ENCODE results near the gene ZIC1. TPM values are rescaled to one million over a fixed set of nuclear protein-coding genes. Genes with fewer than 3 reads are reported as not detected.

Gene ZIC1
- total RNA-seq, 1 experiment from 2014 or later: 31.9 TPM

DNA sequence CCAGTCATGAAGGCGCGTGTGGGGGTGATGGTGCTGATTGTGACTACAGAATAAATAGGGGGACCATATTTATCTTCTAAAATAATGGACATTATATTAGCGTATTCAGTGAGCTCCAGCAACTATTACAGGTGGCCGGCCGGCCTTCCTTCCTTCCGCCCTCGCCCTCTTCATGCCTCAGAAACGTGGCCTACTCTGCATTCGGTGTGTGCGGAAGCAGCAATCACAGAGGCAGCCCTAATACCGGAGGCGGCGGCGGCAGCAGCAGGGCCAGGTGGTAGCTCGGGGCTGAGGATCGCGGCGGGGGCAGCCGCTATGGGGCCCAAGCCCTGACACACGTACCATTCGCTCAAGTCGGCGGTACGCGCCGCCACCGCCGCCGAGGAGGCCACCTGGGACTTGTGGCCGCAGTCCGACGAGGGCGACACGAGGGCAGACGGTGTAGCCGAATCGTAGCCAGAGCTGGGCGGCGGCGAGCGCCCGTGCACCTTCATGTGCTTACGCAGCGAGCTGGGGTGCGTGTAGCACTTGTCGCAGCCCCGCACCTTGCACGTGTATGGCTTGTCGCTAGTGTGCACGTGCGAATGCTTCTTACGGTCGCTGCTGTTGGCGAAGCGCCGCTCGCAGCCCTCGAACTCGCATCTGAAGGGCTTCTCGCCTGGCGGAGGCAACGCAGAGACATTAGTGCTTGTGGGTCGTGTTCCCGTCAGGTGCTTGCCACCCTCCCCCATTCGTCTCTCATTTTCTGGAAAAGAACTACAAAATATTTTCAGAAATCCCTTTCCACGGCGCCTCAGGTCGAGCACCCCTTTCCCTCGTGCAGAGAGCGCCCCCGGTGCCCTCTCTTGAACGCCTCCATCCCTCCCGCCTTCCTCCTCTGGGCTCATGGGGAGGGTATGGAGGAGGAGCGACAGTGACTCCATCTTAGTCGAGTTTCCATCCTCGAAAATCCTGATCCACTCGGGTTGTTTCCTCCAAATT is 18.3 kb upstream of the ZIC1 start:
- Histone ChIP-seq H3K27me3 (no peaks in the 10 kb centered on the region), H3K36me3 (peaks cover 15% of the 10 kb centered on the region), H3K9me3 (no peaks in the 10 kb centered on the region), H3K4me3 (no peak overlapping the region)
- no peak for DNase-seq

DNA sequence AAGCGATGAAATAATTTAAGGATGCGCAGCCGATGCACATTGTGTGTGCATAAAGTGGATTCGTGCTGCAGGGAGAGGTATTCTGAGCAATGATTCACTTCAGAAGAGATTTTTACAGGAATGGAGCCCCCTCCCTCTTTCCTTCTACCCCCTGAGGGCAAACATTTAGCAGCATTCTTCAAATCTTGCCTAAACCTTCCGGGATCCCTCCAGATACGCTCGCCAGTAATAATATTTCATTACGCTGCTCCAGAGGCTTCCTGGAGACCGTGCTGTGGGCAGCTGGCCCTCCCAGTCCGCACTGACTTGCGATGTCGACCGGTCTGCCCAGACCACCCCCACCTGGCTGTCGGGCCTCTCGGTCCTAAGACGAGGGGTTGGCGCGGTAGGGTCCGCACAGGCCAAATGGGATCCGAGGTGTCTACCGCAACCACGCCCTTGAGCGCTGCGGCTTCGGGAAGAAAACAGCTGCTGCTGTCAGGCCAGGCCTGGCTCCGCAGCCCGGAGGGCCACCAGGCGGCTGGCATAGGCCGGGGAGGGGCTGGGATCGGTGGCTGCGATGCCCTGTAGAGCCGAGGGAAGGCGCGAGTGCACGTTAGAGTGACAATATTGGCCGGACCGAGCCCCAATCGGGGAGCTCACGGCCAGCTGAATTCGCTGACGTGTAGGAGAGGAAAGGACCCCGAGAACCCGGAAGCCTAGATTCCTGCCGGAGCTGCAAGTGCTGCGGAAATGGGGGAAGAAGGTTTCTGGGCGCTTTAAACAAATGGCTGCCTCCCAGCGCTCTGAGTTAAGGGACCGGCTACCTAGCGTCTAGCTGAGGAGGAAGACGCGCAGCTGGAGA is 17.2 kb upstream of the ZIC1 start:
- Histone ChIP-seq H3K9me3 (no peaks in the 10 kb centered on the region), H3K4me3 (peak overlapping the region; percentile 83), H3K27me3 (no peaks in the 10 kb centered on the region), H3K36me3 (peaks cover 22% of the 10 kb centered on the region)
- DNase-seq: peak; percentile 95

DNA sequence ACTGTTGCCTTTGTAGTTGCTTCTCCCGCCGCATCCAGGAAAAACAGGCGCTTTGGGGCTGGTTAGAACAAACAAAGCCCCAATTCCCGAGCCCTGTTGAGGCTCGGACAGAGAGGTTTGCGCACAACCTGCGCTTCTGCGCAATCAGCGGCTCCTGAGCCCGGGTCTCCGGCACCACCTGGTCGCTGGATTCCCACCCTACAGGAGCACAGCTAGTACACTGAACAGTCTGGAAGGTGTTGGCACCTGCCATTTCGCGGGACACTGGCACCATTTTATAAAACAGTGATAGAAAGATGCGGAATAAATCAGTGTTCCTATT is 16.6 kb upstream of the ZIC1 start:
- DNase-seq: no peak
- peaks cover 24% of the 10 kb centered on the region for H3K36me3 ChIP-seq
- H3K4me3 ChIP-seq: peak overlapping the region; percentile 83
- no peaks in the 10 kb centered on the region for H3K27me3 ChIP-seq
- H3K9me3 ChIP-seq: no peaks in the 10 kb centered on the region

DNA sequence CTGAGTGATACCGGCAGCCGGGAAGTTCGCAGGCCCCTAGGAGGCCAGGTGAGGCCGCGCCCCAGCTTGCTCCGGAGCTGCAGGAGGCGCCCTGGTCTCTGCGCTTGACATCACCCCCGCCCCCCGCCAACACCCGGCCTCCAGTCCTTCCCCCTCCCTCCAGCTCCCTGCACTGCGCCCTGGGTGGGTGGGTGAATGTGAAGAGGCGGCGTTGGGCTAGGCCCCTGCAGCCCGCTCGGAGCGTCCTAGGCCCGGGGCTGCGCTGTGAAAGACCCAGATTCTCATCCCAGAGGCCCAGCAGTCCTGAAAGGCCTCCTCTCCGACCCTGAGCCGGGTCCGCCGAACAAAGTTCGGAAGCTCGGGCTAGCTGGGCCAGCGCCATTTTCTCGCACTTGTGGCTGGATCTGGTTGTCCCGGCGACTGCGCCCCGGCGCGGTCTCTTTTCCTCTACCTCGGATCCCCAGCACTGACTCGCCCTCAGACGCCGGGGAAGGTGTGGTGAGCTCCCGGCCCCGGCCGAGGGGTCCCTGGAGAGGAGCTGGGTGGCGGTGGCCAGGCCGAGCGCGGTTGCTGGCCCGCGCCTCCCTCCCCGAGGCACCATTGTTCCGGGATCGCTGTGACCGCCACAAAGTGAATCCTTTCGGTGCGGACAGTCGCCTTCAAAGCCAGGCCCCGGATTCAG is 15.8 kb upstream of the ZIC1 start:
- no peaks in the 10 kb centered on the region for H3K27me3 ChIP-seq
- peak; percentile 93 for DNase-seq

DNA sequence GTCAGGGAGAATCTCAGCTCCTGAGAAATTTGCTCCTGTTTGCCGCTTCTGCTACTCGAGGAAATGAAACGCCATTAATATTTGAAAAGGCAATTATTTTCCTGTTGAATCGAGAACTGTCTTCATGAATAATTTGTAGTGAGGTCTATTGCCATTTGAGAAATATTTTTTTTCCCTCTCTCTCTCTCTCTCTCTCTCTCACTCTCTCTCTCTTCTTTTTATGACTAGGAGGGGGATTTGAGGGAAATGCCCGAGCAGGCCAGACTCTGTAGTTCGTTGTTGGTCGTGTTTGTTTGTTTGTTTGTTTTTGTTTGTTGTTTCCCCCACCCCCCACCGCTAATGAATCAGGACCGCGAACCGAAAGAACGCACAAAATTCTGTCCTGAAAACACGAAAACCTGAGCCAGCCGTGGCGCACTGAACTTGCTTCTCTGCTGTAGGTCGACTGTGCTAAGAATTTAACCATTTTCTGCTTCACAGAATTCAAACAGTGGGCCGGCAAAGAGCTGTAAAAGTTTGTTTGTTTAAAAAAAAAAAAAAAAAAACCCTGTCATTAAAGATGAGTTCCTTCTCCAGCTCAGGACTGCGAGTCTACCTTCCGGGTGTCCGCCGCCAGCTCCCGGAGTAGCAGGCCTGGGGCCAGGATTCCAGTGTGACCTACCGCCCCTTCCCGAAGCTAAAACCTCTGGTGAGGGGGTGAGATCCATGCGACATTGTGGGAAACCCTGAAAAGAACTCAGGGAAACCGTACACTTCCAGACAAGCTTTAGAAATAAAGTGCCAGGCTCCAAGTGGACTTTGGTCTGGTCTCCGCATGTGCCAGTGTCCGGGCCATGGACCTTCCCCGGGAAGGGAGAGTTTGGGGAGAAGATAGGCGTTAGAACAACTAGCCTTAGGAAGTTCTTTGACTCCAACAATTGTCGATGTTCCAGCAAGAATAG is 15.0 kb upstream of the ZIC1 start:
- Histone ChIP-seq H3K27me3 (no peaks in the 10 kb centered on the region), H3K4me3 (peak overlapping the region; percentile 83), H3K9me3 (no peaks in the 10 kb centered on the region), H3K36me3 (peaks cover 32% of the 10 kb centered on the region)
- peak; percentile 81 for DNase-seq

More for the DNA sequence above, 15.8 kb upstream of the ZIC1 start:
- peaks cover 27% of the 10 kb centered on the region for H3K36me3 ChIP-seq
- no peaks in the 10 kb centered on the region for H3K9me3 ChIP-seq
- peak overlapping the region; percentile 83 for H3K4me3 ChIP-seq

DNA sequence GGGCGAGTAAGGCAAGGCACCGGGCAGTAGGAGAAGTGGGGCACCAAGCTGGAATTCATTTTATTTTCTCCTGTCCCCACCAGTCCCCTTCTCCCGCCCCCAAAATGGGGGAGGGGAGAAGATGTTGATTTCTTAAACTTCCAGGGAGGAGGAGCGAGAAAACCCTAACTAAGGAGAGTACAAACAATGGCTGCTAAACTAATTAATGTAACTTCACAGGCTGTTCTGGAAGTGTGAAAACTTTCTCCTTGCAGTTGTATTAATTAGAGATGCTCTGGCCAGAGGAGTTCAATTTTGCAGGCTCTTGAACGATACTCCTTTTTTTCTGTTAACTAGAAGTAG is 14.3 kb upstream of the ZIC1 start:
- Histone ChIP-seq H3K36me3 (peaks cover 37% of the 10 kb centered on the region), H3K9me3 (no peaks in the 10 kb centered on the region), H3K4me3 (peak overlapping the region; percentile 83), H3K27me3 (no peaks in the 10 kb centered on the region)
- no peak for DNase-seq

DNA sequence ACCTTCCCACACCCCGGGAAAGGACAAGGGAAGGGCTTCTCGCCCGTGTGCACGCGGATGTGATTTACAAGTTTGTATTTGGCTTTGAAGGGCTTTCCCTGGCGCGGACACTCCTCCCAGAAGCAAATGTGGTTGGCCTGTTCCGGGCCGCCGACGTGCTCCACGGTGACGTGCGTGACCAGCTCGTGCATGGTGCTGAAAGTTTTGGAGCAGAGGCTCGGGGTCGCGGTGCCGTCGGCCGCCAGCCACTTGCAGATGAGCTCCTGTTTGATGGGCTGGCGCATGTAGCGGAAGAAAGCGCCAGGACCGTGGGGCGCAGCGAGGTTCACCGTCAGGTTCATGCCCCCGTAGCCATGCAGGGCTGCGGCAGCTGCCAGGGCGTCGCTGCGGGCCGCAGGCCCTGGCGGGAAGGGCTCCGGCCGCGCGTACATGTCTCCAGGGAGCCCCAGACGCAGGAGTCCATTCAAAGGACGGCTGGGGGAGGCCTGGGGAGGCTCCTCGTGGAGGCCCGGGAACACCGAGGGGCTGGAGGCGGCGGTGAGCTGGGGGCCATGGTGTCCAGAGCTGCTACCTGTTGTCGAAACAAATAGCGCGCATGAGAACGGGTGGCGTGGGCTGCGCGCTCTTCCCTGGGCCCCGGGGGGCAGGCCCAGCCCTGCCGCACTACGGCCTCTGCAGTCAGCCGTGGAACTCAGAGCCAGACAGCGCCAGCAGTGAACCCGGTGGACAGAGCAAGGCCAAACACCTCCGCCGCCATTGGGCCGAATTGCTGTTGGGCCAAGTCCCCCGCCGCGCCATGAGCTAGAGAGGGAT is 13.1 kb upstream of the ZIC1 start:
- DNase-seq: no peak
- Histone ChIP-seq H3K9me3 (no peaks in the 10 kb centered on the region), H3K4me3 (no peak overlapping the region), H3K36me3 (peaks cover 46% of the 10 kb centered on the region), H3K27me3 (no peaks in the 10 kb centered on the region)

DNA sequence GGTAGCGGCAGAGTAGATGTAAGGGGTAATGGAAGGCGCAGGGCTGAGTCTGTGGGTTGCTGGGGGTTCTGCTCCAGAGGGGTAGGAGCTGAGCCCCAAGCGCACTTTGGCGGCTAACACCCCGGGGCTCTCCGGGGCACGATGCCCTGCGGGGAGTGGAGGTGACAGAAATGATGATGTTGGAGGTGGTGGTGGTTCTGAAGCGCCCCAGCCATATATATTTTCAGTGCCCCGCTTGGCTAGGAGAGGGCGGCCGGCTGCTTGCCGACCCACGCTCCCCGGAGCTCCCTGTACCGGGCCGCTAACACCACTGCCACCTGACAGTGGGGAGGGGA is 12.5 kb upstream of the ZIC1 start:
- no peaks in the 10 kb centered on the region for H3K27me3 ChIP-seq
- peaks cover 50% of the 10 kb centered on the region for H3K36me3 ChIP-seq
- DNase-seq: no peak
- no peak overlapping the region for H3K4me3 ChIP-seq
- H3K9me3 ChIP-seq: no peaks in the 10 kb centered on the region

DNA sequence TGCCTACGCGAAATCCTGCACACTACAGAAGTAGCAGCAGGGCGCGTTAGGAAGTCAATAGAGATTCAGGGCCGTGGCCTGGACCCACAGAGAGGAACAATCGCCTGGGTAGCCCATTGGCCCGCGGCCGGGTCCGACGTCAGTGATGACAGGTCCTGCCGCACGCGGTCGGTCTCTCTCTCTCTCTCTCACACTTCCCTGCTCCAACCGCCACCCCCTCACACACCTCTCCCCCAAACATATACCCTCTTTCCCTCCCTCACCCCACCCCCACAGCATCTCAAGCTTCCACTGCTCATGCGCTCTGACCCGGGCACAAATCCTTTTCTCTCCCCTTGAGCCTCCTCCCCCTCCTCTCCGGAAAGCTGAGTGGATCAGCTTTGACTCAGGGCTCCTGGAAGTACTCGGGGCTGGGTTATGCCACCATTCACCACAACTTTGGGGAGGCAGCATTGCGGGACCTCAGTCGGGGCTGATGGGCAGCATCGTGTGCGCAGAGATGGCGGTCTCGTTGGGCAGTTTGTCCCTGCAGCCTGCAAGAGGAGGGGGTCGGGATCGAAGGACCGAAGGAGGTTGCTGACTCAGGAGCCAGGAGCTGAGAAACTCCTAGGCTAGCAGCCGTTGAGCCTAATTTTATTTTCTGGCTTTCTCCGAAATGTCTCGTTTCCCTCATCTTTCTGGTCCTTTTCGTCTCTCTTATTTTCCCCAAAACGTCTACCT is 11.8 kb upstream of the ZIC1 start:
- Histone ChIP-seq H3K36me3 (peaks cover 52% of the 10 kb centered on the region), H3K27me3 (no peaks in the 10 kb centered on the region), H3K4me3 (no peak overlapping the region), H3K9me3 (no peaks in the 10 kb centered on the region)
- no peak for DNase-seq

DNA sequence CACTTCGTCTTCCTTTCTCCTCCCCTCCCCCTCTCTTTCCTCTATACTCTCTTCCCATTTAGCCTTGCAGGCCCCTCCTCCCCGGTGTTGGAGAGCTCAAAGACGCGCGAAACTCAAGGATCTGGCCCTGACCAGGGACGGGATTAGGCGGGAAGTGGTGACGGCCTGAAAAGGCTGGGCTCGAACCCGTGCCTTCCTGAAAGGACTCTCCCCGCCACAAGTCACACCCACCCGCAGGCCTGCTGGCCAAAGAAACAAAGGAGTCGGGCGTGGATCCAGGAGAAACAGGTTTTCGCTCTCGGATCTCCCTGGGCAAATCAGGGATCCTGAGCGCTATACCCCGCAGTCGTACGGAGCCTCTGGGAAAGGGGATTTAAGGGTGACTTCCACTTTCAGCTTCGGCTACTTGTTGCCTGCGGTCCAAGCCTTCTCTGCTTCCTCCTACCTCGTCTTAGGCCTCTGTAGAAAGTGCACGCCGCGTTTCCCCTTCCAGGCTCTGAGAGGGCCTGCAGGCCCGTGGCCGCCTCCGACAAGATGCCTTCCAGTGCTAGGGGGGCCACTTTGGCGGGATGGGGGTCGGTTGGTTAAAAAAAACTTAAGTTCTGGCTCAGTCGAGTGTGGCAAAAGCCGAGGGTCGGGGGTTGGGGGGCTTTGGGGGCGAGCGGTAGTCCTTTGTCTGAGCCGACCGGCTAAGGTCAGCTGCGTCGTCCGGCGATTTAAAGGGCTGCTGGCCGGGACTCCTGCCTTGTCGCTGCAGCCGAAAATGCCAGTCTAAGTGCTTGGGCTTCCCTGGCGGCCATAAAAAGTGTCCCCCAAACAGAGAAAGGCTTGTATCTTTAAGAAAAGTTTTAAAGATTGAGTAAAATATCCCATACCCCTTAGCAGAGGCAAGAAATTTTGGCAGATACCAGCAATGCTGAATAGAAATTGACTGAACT is 11.0 kb upstream of the ZIC1 start:
- Histone ChIP-seq H3K9me3 (no peaks in the 10 kb centered on the region), H3K36me3 (peaks cover 52% of the 10 kb centered on the region), H3K4me3 (no peak overlapping the region), H3K27me3 (no peaks in the 10 kb centered on the region)
- no peak for DNase-seq

DNA sequence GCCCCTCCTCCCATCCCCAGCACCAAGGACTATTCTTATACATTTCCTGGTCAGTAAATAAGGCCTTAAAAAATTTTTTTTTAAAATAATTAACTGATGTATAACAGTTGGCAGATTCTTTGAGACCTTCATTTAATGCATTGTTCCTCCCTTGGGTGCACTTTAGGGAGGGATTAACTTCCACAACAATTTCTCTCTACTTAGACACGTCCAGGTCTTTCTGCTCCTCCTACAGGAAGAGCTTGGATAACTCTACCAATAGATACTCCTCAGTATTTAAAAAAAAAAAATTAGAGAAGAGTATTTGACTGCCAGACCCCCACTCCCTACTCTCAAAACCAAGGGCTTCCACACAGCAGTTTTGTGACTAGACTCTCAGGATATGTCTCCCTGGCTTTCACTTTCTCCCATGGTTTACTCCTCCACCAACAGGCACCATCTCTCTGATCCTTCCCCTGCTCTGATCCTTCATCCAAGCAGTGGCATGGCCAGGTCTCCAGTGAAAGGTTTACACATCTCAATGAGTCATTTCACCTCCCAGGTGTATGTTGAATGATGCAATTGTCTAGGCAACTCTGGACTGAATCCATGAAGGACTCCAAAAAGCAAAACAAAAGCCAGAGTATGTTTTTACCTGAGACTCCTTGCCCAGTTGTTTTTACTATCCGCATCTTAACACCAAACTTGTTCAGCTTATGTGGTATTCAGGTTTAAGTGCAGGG is 10.2 kb upstream of the ZIC1 start:
- peaks cover 51% of the 10 kb centered on the region for H3K36me3 ChIP-seq
- H3K4me3 ChIP-seq: no peak overlapping the region
- H3K9me3 ChIP-seq: no peaks in the 10 kb centered on the region
- H3K27me3 ChIP-seq: no peaks in the 10 kb centered on the region
- DNase-seq: no peak

DNA sequence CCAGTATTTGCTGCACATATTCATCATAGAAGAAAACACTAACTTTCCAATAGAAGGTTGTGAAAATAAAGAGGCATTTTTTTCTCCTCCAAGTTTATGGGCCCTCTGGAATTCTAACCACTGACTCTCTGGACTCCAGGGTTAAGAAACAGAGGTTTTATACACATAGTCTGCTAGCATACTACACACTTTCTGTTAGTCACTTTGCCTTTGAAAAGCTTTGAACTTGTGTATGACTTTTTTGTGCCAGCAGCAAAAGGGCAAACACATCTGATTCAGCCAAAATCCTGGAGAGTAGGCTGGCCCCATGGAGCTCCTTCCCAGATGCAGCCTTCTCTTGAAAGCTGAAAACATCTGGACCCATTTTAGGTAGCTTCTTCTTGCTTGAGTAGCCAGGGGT is 9.1 kb upstream of the ZIC1 start:
- Histone ChIP-seq H3K27me3 (no peaks in the 10 kb centered on the region), H3K4me3 (no peak overlapping the region), H3K36me3 (peaks cover 43% of the 10 kb centered on the region), H3K9me3 (no peaks in the 10 kb centered on the region)
- no peak for DNase-seq

DNA sequence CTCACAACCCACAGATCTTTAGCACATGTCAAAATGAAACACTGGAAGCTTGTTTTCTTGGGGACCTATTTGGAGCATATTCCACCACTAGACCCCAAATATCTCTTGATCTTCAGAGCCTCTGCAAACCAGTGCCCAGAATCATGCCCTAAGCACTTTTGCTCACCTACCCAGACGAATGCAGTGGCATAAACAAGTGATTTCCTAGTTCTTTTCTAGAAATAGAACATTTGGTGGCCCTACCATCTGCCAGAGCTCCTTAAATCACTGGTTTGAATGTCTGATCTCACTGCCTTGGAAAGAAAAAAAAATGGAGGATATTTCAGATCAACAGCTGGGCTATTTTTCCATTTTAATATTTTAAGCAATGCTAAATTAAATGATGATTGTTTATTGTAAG is 8.2 kb upstream of the ZIC1 start:
- Histone ChIP-seq H3K9me3 (no peaks in the 10 kb centered on the region), H3K36me3 (peaks cover 36% of the 10 kb centered on the region), H3K4me3 (no peak overlapping the region), H3K27me3 (no peaks in the 10 kb centered on the region)
- DNase-seq: no peak

DNA sequence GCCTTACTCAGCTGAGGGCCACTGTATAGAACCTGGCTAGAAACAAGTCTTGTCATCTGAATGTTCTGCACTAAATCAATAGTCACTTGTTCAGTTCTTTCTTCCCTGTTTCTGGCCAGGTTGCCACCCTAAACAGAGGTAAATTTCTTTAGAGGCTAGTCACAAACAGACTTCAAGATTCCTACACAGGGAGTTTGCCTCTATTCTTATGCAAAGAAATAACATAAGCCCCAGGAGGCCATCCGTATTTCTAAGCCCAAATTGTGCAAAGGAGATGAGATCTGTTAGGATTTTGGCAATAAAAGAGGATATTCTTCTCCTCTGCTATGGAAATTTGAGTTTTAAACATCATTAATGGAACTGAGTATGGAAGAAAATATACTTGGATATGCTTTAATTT is 7.7 kb upstream of the ZIC1 start:
- Histone ChIP-seq H3K9me3 (no peaks in the 10 kb centered on the region), H3K36me3 (peaks cover 31% of the 10 kb centered on the region), H3K4me3 (no peak overlapping the region), H3K27me3 (no peaks in the 10 kb centered on the region)
- no peak for DNase-seq

Data from MG63 (cell line).